OCI-LY7 (cell line): Measurements from ENCODE around the gene FADS3. TPM values are rescaled to one million over a fixed set of nuclear protein-coding genes. Genes with fewer than 3 reads are reported as not detected.

Experiments
- BruUV-seq: library from RNA; stranded (reverse); fragments of 400-500 nt; replicated peaks from 2 replicates; lab custom pipeline; 2021; lab: Mats Ljungman, UMichigan
- CTCF ChIA-PET: fragments of 300-600 bp; sonication (Branson Sonifier 250); formaldehyde crosslinking; loops from one replicate; lab custom pipeline; 2022; ENCODE audit warnings: antibody characterized with exemption; ENCODE audit not compliant: unreplicated experiment; lab: Charles Lee
- POLR2A ChIA-PET: fragments of 300-600 bp; sonication (Branson Sonifier 250); formaldehyde crosslinking; loops from one replicate; lab custom pipeline; 2022; ENCODE audit warnings: antibody characterized with exemption; lab: Charles Lee
- DNase-seq: peaks from one replicate; pipeline ENCODE4 v3.0.0-alpha.2; 2015; ENCODE audit warnings: low spot score
- H2AFZ ChIP-seq: fragments of 200-600 bp; sonication (generic), shearing (Covaris generic); 2 replicates; pipeline ENCODE4 v1.6.1; 2014; ENCODE audit warnings: mild to moderate bottlenecking, antibody characterized with exemption, low read length, moderate library complexity
- H3K27ac ChIP-seq: fragments of 200-600 bp; sonication (generic); 2 replicates; pipeline ENCODE4 v1.5.1; 2014; ENCODE audit warnings: mixed run types, low read depth, mild to moderate bottlenecking, moderate library complexity, low read length, inconsistent platforms; ENCODE audit not compliant: poor library complexity, severe bottlenecking
- H3K36me3 ChIP-seq: fragments of 200-600 bp; sonication (generic); 2 replicates; pipeline ENCODE4 v1.6.1; 2014; ENCODE audit warnings: mild to moderate bottlenecking, antibody characterized with exemption, low read length, moderate library complexity, mixed read lengths; ENCODE audit not compliant: insufficient read depth
- H3K4me1 ChIP-seq: fragments of 200-600 bp; sonication (generic); 2 replicates; pipeline ENCODE4 v1.5.1; 2014; ENCODE audit warnings: mild to moderate bottlenecking, low read length; ENCODE audit not compliant: insufficient read depth, poor library complexity, severe bottlenecking
- H3K4me2 ChIP-seq: fragments of 200-600 bp; sonication (generic); 2 replicates; pipeline ENCODE4 v1.6.1; 2014; ENCODE audit warnings: mild to moderate bottlenecking, low read length
- H3K4me3 ChIP-seq: fragments of 200-600 bp; sonication (generic); 2 replicates; pipeline ENCODE4 v1.5.1; 2014; ENCODE audit warnings: mild to moderate bottlenecking, low read depth, low read length; ENCODE audit not compliant: poor library complexity, severe bottlenecking
- H3K79me2 ChIP-seq: fragments of 200-600 bp; sonication (generic); 2 replicates; pipeline ENCODE4 v1.6.1; 2016; ENCODE audit warnings: low read depth, mild to moderate bottlenecking, low read length, moderate library complexity, mixed read lengths; ENCODE audit not compliant: insufficient read depth
- H3K9me2 ChIP-seq: fragments of 200-600 bp; sonication (generic); 2 replicates; pipeline ENCODE4 v1.6.1; 2016; ENCODE audit warnings: mild to moderate bottlenecking, low read length, mixed read lengths; ENCODE audit not compliant: insufficient read depth
- H3K9me3 ChIP-seq: fragments of 200-600 bp; sonication (generic); 2 replicates; pipeline ENCODE4 v1.6.1; 2014; ENCODE audit warnings: mild to moderate bottlenecking, mixed run types, low read length, mixed read lengths
- H4K20me1 ChIP-seq: fragments of 200-600 bp; sonication (generic); 2 replicates; pipeline ENCODE4 v1.6.1; 2014; ENCODE audit warnings: mild to moderate bottlenecking, antibody characterized with exemption, low read length, moderate library complexity, mixed read lengths; ENCODE audit not compliant: insufficient read depth
- CTCF ChIP-seq: fragments of 200-600 bp; sonication (generic); conservative IDR thresholded peaks from 2 replicates; pipeline ENCODE4 v1.5.1; 2014; ENCODE audit warnings: mild to moderate bottlenecking, antibody characterized with exemption, low read length, moderate library complexity, mixed read lengths
- EZH2phosphoT487 ChIP-seq: fragments of 200-600 bp; sonication (generic); IDR thresholded peaks from 2 replicates; pipeline ENCODE4 v1.6.1; 2018; ENCODE audit warnings: low read depth, borderline replicate concordance, mild to moderate bottlenecking, mixed run types, antibody characterized with exemption, low read length, moderate library complexity, mixed read lengths
- intact Hi-C: fragments of 100-400 bp; cut with micrococcal nuclease; formaldehyde crosslinking; loops from one replicate; pipeline ENCODE4 v1.10.0; 2022; ENCODE audit not compliant: unreplicated experiment
- total RNA-seq, 2 experiments: library from RNA; depleted of rRNA in 1 of 2; stranded (reverse); fragments of >200 nt in 1 of 2; shearing (Covaris generic) in 1 of 2; gene quantifications; 2 replicates each; pipeline ENCODE4 v1.2.3, GENCODE V29; 2014 to 2022

Gene FADS3
- total RNA-seq, 2 experiments from 2014 or later, result 103 to 191 TPM

DNA sequence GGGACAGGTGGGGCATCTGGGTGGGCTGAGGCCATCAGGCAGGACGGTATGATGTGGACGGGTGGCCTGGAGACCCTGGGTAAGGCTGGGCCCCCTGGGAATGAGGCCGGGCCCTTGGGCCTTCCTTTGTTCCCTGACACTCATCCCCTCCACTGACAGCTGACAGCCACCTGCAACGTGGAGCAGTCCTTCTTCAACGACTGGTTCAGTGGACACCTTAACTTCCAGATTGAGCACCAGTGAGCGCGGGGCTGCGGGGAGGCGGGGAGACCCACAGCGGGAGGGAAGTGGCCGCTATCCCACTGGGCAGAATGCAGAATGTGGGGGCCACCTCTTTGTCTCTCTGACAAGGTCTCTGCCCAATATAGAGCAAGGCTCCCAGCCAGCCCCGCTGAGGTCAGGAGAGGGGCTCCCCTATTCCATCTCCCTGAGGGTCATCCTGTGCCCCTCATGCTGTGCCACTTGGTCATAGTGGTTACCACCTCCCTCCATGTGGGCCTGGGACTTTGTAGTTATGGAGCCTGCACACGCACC is 27.7 kb downstream of the FADS3 start:
- BruUV-seq, result no TSS peak
- Histone ChIP-seq H3K4me2 (no peak overlapping the region), H3K79me2 (no peaks in the 10 kb centered on the region), H4K20me1 (no peaks in the 10 kb centered on the region), H3K9me3 (no peaks in the 10 kb centered on the region), H3K4me3 (no peak overlapping the region), H3K9me2 (no peaks in the 10 kb centered on the region), H2AFZ (no peak overlapping the region), H3K27ac (no peak overlapping the region), H3K4me1 (no peaks in the 10 kb centered on the region), H3K36me3 (no peaks in the 10 kb centered on the region)
- ChIA-PET CTCF (no interaction called here), POLR2A (no interaction called here)
- TF ChIP-seq CTCF (no peak), EZH2phosphoT487 (no peak)
- intact Hi-C loops, result no loop called here
- DNase-seq, result no peak

DNA sequence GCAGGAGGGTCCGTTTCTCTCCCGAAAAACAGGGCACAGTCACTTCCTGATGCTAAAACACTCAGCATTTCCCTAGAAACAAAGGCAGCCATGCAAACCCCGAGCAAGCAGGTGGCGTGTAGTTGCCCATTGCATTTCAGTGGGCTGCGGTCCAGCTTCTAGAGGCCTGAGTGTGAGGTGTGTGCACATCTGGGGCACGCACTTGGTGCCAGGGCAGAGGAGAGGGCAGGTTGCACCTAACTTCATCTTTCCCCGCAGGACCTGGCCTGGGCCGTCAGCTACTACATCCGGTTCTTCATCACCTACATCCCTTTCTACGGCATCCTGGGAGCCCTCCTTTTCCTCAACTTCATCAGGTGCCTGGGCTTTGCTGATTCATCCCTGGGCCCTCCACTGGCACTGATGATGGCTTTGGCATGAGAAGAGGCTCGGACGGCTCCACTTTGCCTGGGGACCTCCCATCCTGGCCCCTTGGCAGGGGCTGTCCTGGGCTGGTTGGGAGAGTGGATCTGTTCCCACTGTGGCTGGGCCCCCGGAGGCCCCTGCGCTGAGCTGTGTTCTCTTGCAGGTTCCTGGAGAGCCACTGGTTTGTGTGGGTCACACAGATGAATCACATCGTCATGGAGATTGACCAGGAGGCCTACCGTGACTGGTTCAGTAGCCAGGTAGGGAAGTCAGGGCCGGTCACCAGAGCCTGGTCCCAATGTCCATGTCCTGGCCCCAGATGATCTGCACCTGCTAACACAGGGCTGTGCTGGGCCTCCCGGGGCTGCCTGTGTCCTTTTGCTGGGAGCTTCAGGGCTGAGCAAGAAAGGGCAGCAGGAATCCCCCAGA is 28.4 kb downstream of the FADS3 start:
- Histone ChIP-seq H4K20me1 (no peaks in the 10 kb centered on the region), H3K4me2 (no peak overlapping the region), H3K9me2 (no peaks in the 10 kb centered on the region), H3K9me3 (no peaks in the 10 kb centered on the region), H3K79me2 (no peaks in the 10 kb centered on the region), H2AFZ (no peak overlapping the region), H3K4me1 (no peaks in the 10 kb centered on the region), H3K4me3 (no peak overlapping the region), H3K36me3 (no peaks in the 10 kb centered on the region), H3K27ac (no peak overlapping the region)
- BruUV-seq, result no TSS peak
- ChIA-PET POLR2A (no interaction called here), CTCF (no interaction called here)
- intact Hi-C loops, result no loop called here
- DNase-seq, result no peak
- no peak for TF ChIP-seq CTCF
- no peak for TF ChIP-seq EZH2phosphoT487

DNA sequence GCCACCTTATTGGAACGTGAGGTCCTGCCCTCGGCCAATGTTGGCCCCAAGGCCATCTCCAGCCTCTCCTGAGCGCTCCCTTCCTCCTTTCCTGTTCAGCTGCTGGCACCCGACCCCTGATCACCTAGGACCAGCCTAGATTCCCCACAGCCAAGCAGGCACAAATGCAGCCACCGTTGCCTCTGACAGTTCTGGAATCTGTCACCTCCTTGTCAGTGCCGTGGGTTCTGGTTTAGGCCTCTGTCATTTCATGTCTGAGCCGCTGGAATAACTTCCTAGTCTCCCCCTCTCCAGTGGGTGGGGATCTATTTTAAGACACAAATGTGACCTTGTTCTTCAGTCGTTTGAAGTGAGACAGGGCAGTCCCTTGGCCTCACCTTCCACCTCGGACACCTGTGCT is 29.7 kb downstream of the FADS3 start:
- ChIA-PET CTCF (no interaction called here), POLR2A (no interaction called here)
- no peak for TF ChIP-seq CTCF
- no peak for TF ChIP-seq EZH2phosphoT487
- no peaks in the 10 kb centered on the region for H3K4me1 ChIP-seq
- no TSS peak for BruUV-seq
- no peak overlapping the region for H3K4me3 ChIP-seq
- no peak overlapping the region for H3K4me2 ChIP-seq
- H3K9me2 ChIP-seq, result no peaks in the 10 kb centered on the region
- no peaks in the 10 kb centered on the region for H3K79me2 ChIP-seq
- no peaks in the 10 kb centered on the region for H3K9me3 ChIP-seq
- H3K27ac ChIP-seq, result no peak overlapping the region
- intact Hi-C loops, result no loop called here
- no peak overlapping the region for H2AFZ ChIP-seq
- DNase-seq, result no peak
- H3K36me3 ChIP-seq, result no peaks in the 10 kb centered on the region
- H4K20me1 ChIP-seq, result no peaks in the 10 kb centered on the region
